Duodenal mucosa (tissue), 2 donors: ENCODE data around the gene WWP2.

Experiments used
- H3K27ac ChIP-seq: one replicate; pipeline ENCODE4 v1.7.0; 2013; ENCODE audit warnings: low read depth, low read length
- H3K27me3 ChIP-seq, 2 donors: one replicate each; pipeline ENCODE4 v1.7.0; 2013; ENCODE audit warnings: low read length in 2 of 2, control low read depth in 1 of 2; ENCODE audit not compliant: insufficient read depth in 2 of 2, control insufficient read depth in 1 of 2
- H3K36me3 ChIP-seq, 2 donors: one replicate each; pipeline ENCODE4 v1.7.0; 2013; ENCODE audit warnings: low read length in 2 of 2, control low read depth in 1 of 2; ENCODE audit not compliant: insufficient read depth in 2 of 2, control insufficient read depth in 1 of 2
- H3K4me1 ChIP-seq, 2 donors: one replicate each; pipeline ENCODE4 v1.7.0; 2013; ENCODE audit warnings: low read length in 2 of 2, control low read depth in 1 of 2; ENCODE audit not compliant: insufficient read depth in 2 of 2, control insufficient read depth in 1 of 2
- H3K4me3 ChIP-seq, 2 donors: one replicate each; pipeline ENCODE4 v1.7.0; 2013; ENCODE audit warnings: low read length in 2 of 2, low read depth in 1 of 2
- H3K9ac ChIP-seq, 2 donors: one replicate each; pipeline ENCODE4 v1.7.0; 2013; ENCODE audit warnings: low read length in 2 of 2, low read depth in 1 of 2
- H3K9me3 ChIP-seq, 2 donors: one replicate each; pipeline ENCODE4 v1.7.0; 2013; ENCODE audit warnings: low read length in 2 of 2, control low read depth in 1 of 2; ENCODE audit not compliant: control insufficient read depth in 1 of 2

WWP2 gene

GRCh38 chr16:69767459-69768229 lies 5.5 kb downstream of the WWP2 start:
- no peak overlapping the region for H3K27ac ChIP-seq
- no peaks in the 10 kb centered on the region for H3K9me3 ChIP-seq
- no peak overlapping the region for H3K4me3 ChIP-seq
- H3K9ac ChIP-seq, result no peak overlapping the region
- H3K4me1 ChIP-seq, result peaks cover 21 to 23% of the 10 kb centered on the region in 2 donors
- no peaks in the 10 kb centered on the region for H3K36me3 ChIP-seq
- no peaks in the 10 kb centered on the region for H3K27me3 ChIP-seq

GRCh38 chr16:69768666-69769065 lies 6.5 kb downstream of the WWP2 start:
- Histone ChIP-seq H3K36me3 (no peaks in the 10 kb centered on the region), H3K9me3 (no peaks in the 10 kb centered on the region), H3K27ac (no peak overlapping the region), H3K27me3 (no peaks in the 10 kb centered on the region), H3K4me1 (peaks cover 18 to 20% of the 10 kb centered on the region in 2 donors), H3K9ac (no peak overlapping the region), H3K4me3 (no peak overlapping the region)

- Histone ChIP-seq H3K27me3 (no peaks in the 10 kb centered on the region), H3K27ac (no peak overlapping the region), H3K9ac (no peak overlapping the region), H3K4me1 (peaks cover 16% of the 10 kb centered on the region in 2 donors), H3K9me3 (no peaks in the 10 kb centered on the region), H3K36me3 (no peaks in the 10 kb centered on the region), H3K4me3 (no peak overlapping the region)
Measured at GRCh38 chr16:69769404-69769803, 7.3 kb downstream of the WWP2 start.

- H3K36me3 ChIP-seq, result peaks cover 0 to 9% of the 10 kb centered on the region in 2 donors
- H3K27ac ChIP-seq, result no peak overlapping the region
- H3K27me3 ChIP-seq, result no peaks in the 10 kb centered on the region
- H3K9me3 ChIP-seq, result peaks cover 3 to 7% of the 10 kb centered on the region in 2 donors
- H3K4me3 ChIP-seq, result no peak overlapping the region
- peaks cover 16 to 21% of the 10 kb centered on the region in 2 donors for H3K4me1 ChIP-seq
- no peak overlapping the region for H3K9ac ChIP-seq
Measured at GRCh38 chr16:69771651-69771967, 9.5 kb downstream of the WWP2 start.

- peaks cover 3 to 7% of the 10 kb centered on the region in 2 donors for H3K9me3 ChIP-seq
- H3K4me3 ChIP-seq, result no peak overlapping the region
- H3K27ac ChIP-seq, result no peak overlapping the region
- H3K4me1 ChIP-seq, result peaks cover 11 to 13% of the 10 kb centered on the region in 2 donors
- no peak overlapping the region for H3K9ac ChIP-seq
- no peaks in the 10 kb centered on the region for H3K27me3 ChIP-seq
- H3K36me3 ChIP-seq, result peaks cover 3 to 11% of the 10 kb centered on the region in 2 donors
Measured at GRCh38 chr16:69773260-69773947, 11.3 kb downstream of the WWP2 start.

GRCh38 chr16:69775563-69775962 lies 13.4 kb downstream of the WWP2 start:
- H3K9ac ChIP-seq, result no peak overlapping the region
- no peaks in the 10 kb centered on the region for H3K27me3 ChIP-seq
- H3K27ac ChIP-seq, result no peak overlapping the region
- H3K36me3 ChIP-seq, result peaks cover 3 to 15% of the 10 kb centered on the region in 2 donors
- H3K9me3 ChIP-seq, result peaks cover 3 to 7% of the 10 kb centered on the region in 2 donors
- H3K4me3 ChIP-seq, result no peak overlapping the region
- peaks cover 11 to 13% of the 10 kb centered on the region in 2 donors for H3K4me1 ChIP-seq

- H3K36me3 ChIP-seq, result peaks cover 3 to 35% of the 10 kb centered on the region in 2 donors
- no peak overlapping the region for H3K4me3 ChIP-seq
- peaks cover 0 to 6% of the 10 kb centered on the region in 2 donors for H3K4me1 ChIP-seq
- peaks cover 3 to 7% of the 10 kb centered on the region in 2 donors for H3K9me3 ChIP-seq
- no peak overlapping the region for H3K27ac ChIP-seq
- no peaks in the 10 kb centered on the region for H3K27me3 ChIP-seq
- no peak overlapping the region for H3K9ac ChIP-seq
Measured at GRCh38 chr16:69779724-69780123, 17.6 kb downstream of the WWP2 start.

- Histone ChIP-seq H3K4me1 (no peaks in the 10 kb centered on the region), H3K9me3 (peaks cover under 1 to 3% of the 10 kb centered on the region in 2 donors), H3K4me3 (no peak overlapping the region), H3K9ac (no peak overlapping the region), H3K36me3 (peaks cover 3 to 28% of the 10 kb centered on the region in 2 donors), H3K27me3 (no peaks in the 10 kb centered on the region), H3K27ac (no peak overlapping the region)
Measured at GRCh38 chr16:69781118-69781517, 19.0 kb downstream of the WWP2 start.

GRCh38 chr16:69784586-69784985 lies 22.5 kb downstream of the WWP2 start:
- Histone ChIP-seq H3K9me3 (no peaks in the 10 kb centered on the region), H3K4me1 (no peaks in the 10 kb centered on the region), H3K27me3 (no peaks in the 10 kb centered on the region), H3K9ac (no peak overlapping the region), H3K4me3 (no peak overlapping the region), H3K27ac (no peak overlapping the region), H3K36me3 (peaks cover 3 to 48% of the 10 kb centered on the region in 2 donors)

- Histone ChIP-seq H3K27me3 (no peaks in the 10 kb centered on the region), H3K9ac (no peak overlapping the region), H3K4me1 (no peaks in the 10 kb centered on the region), H3K36me3 (peaks cover 3 to 45% of the 10 kb centered on the region in 2 donors), H3K27ac (no peak overlapping the region), H3K4me3 (no peak overlapping the region), H3K9me3 (no peaks in the 10 kb centered on the region)
Measured at GRCh38 chr16:69787883-69788282, 25.8 kb downstream of the WWP2 start.
